DOHH2 (cell line): ENCODE data around the gene TPD52L2.

ENCODE experiments used
- H3F3A ChIP-seq: fragments of 200-600 bp; sonication (generic), shearing (Covaris generic); 2 replicates; pipeline ENCODE4 v1.6.0; 2016; ENCODE audit warnings: antibody characterized with exemption, mild to moderate bottlenecking; ENCODE audit not compliant: control insufficient read depth, insufficient read depth
- H3K27ac ChIP-seq: fragments of 200-600 bp; sonication (generic); 2 replicates; pipeline ENCODE4 v1.5.1; 2014; ENCODE audit warnings: low read depth, mild to moderate bottlenecking, low read length, moderate library complexity
- H3K27me3 ChIP-seq: fragments of 200-600 bp; sonication (generic); 2 replicates; pipeline ENCODE4 v1.6.1; 2014; ENCODE audit warnings: mild to moderate bottlenecking, low read length, mixed read lengths; ENCODE audit not compliant: control insufficient read depth
- H3K36me3 ChIP-seq: fragments of 200-600 bp; sonication (generic); 2 replicates; pipeline ENCODE4 v1.6.1; 2014; ENCODE audit warnings: mild to moderate bottlenecking, low read length, moderate library complexity, mixed read lengths; ENCODE audit not compliant: control insufficient read depth
- H3K4me1 ChIP-seq: fragments of 200-600 bp; sonication (generic); 2 replicates; pipeline ENCODE4 v1.6.1; 2014; ENCODE audit warnings: mild to moderate bottlenecking, low read length, mixed read lengths; ENCODE audit not compliant: control insufficient read depth
- H3K4me2 ChIP-seq: fragments of 200-600 bp; sonication (generic); 2 replicates; pipeline ENCODE4 v1.6.0; 2014; ENCODE audit warnings: mild to moderate bottlenecking, low read length, moderate library complexity
- H3K4me3 ChIP-seq: fragments of 200-600 bp; sonication (generic); 2 replicates; pipeline ENCODE4 v1.5.1; 2014; ENCODE audit warnings: mild to moderate bottlenecking, low read length, mixed read lengths
- H3K79me2 ChIP-seq: fragments of 200-600 bp; sonication (generic); 2 replicates; pipeline ENCODE4 v1.6.1; 2014; ENCODE audit warnings: mild to moderate bottlenecking, low read length, mixed read lengths; ENCODE audit not compliant: control insufficient read depth
- H3K9me2 ChIP-seq: fragments of 200-600 bp; sonication (generic); replicated peaks from 2 replicates; pipeline ENCODE4 v1.6.1; 2014; ENCODE audit warnings: mild to moderate bottlenecking, low read length, mixed read lengths; ENCODE audit not compliant: control insufficient read depth
- H3K9me3 ChIP-seq: fragments of 200-600 bp; sonication (generic); 2 replicates; pipeline ENCODE4 v1.6.1; 2014; ENCODE audit warnings: antibody characterized with exemption, low read length, mixed read lengths; ENCODE audit not compliant: control insufficient read depth, insufficient read depth
- H4K20me1 ChIP-seq: fragments of 200-600 bp; sonication (generic); 2 replicates; pipeline ENCODE4 v1.6.0; 2014; ENCODE audit warnings: low read depth, mild to moderate bottlenecking, antibody characterized with exemption, low read length, moderate library complexity; ENCODE audit not compliant: control insufficient read depth, insufficient read depth
- EZH2phosphoT487 ChIP-seq: fragments of 200-600 bp; sonication (generic); IDR thresholded peaks from 2 replicates; pipeline ENCODE4 v1.6.1; 2017; ENCODE audit warnings: borderline replicate concordance, mild to moderate bottlenecking, antibody characterized with exemption, low read length, moderate library complexity, mixed read lengths
- TF ChIP-seq, protein P1 (sequence below): fragments of 200-600 bp; sonication (generic); IDR thresholded peaks from one replicate; pipeline ENCODE4 v1.5.1; 2014; ENCODE audit warnings: antibody characterized with exemption, mild to moderate bottlenecking, low read depth, low read length; ENCODE audit not compliant: poor library complexity, severe bottlenecking

TPD52L2 gene

GRCh38 chr20:63939061-63939935 lies 74.2 kb downstream of the TPD52L2 start:
- no peaks in the 10 kb centered on the region for H3K9me3 ChIP-seq
- 0 out of 2 replicates have a peak, but pooled peaks cover 3% of the 10 kb centered on the region for H3F3A ChIP-seq
- no peaks in the 10 kb centered on the region for H3K9me2 ChIP-seq
- no peak overlapping the region for H3K27ac ChIP-seq
- H3K4me1 ChIP-seq = peaks cover 14% of the 10 kb centered on the region
- no peaks in the 10 kb centered on the region for H4K20me1 ChIP-seq
- H3K79me2 ChIP-seq = peaks cover 6% of the 10 kb centered on the region; the same call in 1 of the 2 replicates
- no peaks in the 10 kb centered on the region for H3K27me3 ChIP-seq
- no peak overlapping the region for H3K4me2 ChIP-seq
- no peak overlapping the region for H3K4me3 ChIP-seq
- H3K36me3 ChIP-seq = peaks cover 54% of the 10 kb centered on the region
- no peak for TF ChIP-seq EZH2phosphoT487
- TF ChIP-seq, protein P1, sequence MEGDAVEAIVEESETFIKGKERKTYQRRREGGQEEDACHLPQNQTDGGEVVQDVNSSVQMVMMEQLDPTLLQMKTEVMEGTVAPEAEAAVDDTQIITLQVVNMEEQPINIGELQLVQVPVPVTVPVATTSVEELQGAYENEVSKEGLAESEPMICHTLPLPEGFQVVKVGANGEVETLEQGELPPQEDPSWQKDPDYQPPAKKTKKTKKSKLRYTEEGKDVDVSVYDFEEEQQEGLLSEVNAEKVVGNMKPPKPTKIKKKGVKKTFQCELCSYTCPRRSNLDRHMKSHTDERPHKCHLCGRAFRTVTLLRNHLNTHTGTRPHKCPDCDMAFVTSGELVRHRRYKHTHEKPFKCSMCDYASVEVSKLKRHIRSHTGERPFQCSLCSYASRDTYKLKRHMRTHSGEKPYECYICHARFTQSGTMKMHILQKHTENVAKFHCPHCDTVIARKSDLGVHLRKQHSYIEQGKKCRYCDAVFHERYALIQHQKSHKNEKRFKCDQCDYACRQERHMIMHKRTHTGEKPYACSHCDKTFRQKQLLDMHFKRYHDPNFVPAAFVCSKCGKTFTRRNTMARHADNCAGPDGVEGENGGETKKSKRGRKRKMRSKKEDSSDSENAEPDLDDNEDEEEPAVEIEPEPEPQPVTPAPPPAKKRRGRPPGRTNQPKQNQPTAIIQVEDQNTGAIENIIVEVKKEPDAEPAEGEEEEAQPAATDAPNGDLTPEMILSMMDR = no peak

DNA sequence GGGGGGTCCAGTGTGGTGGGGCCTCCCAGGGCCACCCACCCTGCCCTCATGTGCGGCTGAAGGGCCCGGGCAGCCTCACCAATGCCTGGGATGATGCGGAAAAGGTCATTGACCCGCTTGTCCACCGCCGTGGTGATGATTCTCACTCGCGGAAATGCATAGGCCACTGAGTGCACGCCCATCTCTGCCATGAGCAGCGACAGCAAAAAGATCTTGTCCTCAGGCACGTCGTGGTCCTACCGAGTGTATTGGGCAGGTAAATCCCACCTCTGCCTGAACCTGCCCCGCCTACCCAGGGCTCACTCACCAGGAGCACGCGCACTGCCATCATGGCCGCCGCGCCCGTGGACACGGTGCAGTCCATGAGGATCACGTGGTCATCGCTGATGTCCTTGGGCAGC lies 75.0 kb downstream of the TPD52L2 start:
- TF ChIP-seq EZH2phosphoT487 = no peak
- TF ChIP-seq, protein P1 = no peak
- Histone ChIP-seq H3K4me3 (no peak overlapping the region), H3K9me3 (no peaks in the 10 kb centered on the region), H3K27ac (no peak overlapping the region), H3K4me1 (peaks cover 14% of the 10 kb centered on the region), H3K27me3 (no peaks in the 10 kb centered on the region), H3K9me2 (no peaks in the 10 kb centered on the region), H3K79me2 (peaks cover 3% of the 10 kb centered on the region), H3K4me2 (no peak overlapping the region), H3F3A (0 out of 2 replicates have a peak, but pooled peaks cover 3% of the 10 kb centered on the region), H3K36me3 (peaks cover 53% of the 10 kb centered on the region), H4K20me1 (no peaks in the 10 kb centered on the region)

DNA sequence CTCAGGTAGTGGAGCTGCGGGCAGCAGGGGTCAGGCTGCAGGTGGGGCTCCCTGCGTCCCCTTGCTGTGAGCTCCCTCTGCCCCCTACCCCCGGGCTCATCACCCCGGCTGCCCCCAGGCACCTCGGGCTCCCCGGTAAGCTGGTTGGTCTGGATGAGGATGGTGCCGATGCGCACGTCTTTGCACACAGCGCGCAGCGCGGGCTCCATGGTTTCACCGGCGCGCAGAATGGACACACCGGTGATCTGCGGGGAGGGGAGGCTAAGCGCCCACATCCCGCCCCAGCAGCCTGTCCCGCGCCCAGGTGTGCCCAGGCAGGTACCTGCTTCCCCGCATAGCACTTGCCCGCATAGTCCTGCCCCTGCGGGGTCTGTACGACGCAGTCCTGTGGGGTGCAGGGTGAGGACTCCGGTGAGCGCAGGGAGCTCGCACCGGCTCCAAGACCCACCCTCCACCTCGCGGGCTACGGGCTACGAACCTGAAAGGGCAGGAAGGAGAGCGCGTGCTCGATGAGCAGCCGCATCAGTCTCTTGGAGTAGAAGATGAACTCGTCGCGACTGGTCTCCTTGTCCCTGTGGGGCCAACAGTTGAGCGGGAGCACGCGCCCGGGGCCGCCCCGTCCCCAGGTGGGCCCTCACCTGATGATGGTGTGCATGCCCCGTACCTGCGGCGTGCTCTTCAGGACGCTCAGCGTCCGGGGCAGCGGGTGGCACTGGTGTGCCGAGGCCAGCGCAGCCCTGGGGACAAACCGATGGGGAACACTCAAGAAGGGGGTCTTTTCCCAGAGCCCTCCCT lies 75.6 kb downstream of the TPD52L2 start:
- peaks cover 9% of the 10 kb centered on the region for H3K79me2 ChIP-seq
- peaks cover 56% of the 10 kb centered on the region for H3K36me3 ChIP-seq

More for the DNA sequence above, 75.6 kb downstream of the TPD52L2 start:
- H3F3A ChIP-seq = 0 out of 2 replicates have a peak, but pooled peaks cover 3% of the 10 kb centered on the region
- no peaks in the 10 kb centered on the region for H3K9me3 ChIP-seq
- no peak overlapping the region for H3K27ac ChIP-seq
- H3K9me2 ChIP-seq = no peaks in the 10 kb centered on the region
- H3K4me3 ChIP-seq = no peak overlapping the region
- H3K4me2 ChIP-seq = no peak overlapping the region
- no peak for TF ChIP-seq EZH2phosphoT487
- TF ChIP-seq, protein P1 = no peak
- H4K20me1 ChIP-seq = no peaks in the 10 kb centered on the region
- no peaks in the 10 kb centered on the region for H3K27me3 ChIP-seq
- H3K4me1 ChIP-seq = peaks cover 14% of the 10 kb centered on the region
